Measurements from ENCODE around the gene TUG1.

GRCh38 chr22:30990690-30991089 is 21.6 kb downstream of the TUG1 start:
- TF ChIP-seq CTCF (IDR thresholded peaks at IDR 0.05): no peak
- no peak for TF ChIP-seq POLR2AphosphoS5 (IDR thresholded peaks at IDR 0.05)
